ENCODE results near the gene SCGB1D4.
A peak's percentile ranks its signal among the peaks of the same experiment; 100 is the strongest.

The SCGB1D4 gene

GRCh38 chr11:62306227-62306626 is 7.4 kb upstream of the SCGB1D4 start:
- no peak overlapping the region for H3K4me3 ChIP-seq (ENCODE audit: low read depth, low read length)
- DNase-seq (ENCODE audit: low read depth), result no peak

DNA sequence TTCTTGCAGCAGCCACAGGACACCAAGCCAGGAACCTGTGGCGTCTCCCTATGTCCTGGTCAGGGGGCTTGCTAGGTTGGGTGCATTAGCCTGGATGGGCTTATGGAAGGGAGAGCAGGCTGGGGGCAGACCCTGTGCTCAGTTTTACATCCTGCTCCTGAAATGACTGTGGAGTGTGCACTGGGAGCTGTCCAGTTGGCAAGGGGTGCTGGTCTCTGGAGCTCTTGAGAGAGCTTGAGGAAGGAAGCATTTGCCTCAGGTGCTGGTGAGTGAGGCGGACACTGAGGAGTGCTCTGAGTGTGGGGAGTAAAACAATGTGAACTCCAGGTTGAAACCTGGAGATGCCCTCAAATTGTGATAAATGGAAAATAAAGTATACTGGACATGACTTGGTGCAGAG is 3.4 kb downstream of the SCGB1D4 start:
- H3K4me3 ChIP-seq (ENCODE audit: low read depth, low read length), result no peak overlapping the region
- DNase-seq (ENCODE audit: low read depth), result no peak

DNA sequence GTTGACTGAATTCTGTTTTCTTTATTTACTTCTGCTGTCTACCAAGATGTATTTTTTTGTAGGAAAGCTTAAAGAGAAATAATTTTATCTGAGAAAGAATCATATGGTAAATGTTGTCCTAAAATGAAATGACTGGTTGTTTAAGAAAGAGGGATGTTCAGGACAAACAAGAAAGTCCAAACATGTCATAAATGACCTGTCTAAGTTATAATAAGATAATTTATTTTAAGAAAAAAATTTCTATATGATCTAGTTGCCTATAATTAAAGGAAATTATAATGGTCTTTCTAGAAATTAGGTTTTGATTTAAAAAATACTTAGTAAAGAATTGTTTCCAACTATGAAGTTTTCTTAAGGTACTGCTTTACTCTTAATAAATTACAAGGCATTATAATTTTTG is 18.4 kb downstream of the SCGB1D4 start:
- no peak overlapping the region for H3K4me3 ChIP-seq (ENCODE audit: low read depth, low read length)
- no peak for DNase-seq (ENCODE audit: low read depth)

- no peak for DNase-seq (ENCODE audit: low read depth)
- no peak overlapping the region for H3K4me3 ChIP-seq (ENCODE audit: low read depth, low read length)
Measured at GRCh38 chr11:62273789-62274275, 25.0 kb downstream of the SCGB1D4 start.

DNA sequence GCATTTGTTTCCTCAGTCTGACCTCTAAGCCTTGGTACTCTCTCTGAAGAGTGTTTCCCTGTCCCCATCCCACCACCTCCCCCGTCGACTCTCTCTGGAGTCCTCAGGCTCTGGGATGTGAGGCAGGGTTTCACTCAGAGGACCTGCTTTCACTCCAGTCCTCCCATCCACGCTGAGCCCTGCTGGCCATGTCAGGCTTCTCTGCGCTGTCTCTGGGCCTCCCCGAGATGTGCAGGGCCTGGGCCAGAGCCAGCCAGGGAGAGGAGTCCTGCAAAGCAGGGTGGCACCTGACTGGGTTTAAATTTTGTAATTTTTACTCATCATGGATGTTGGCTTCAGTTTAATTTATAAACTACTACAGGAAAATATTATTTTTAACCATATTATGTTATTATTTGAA is 25.6 kb downstream of the SCGB1D4 start:
- no peak for DNase-seq (ENCODE audit: low read depth)
- H3K4me3 ChIP-seq (ENCODE audit: low read depth, low read length), result no peak overlapping the region

GRCh38 chr11:62269654-62270278 is 29.1 kb downstream of the SCGB1D4 start, which contains the start of gene SCGB2A2:
Gene SCGB2A2 (plus strand): TSS chr11:62270158. CDS start chr11:62270217, 59 bp downstream.
- no peak for DNase-seq (ENCODE audit: low read depth)
- H3K4me3 ChIP-seq (ENCODE audit: low read depth, low read length), result no peak within 1 kb of the TSS

- DNase-seq (ENCODE audit: low read depth), result no peak
- H3K4me3 ChIP-seq (ENCODE audit: low read depth, low read length), result no peak overlapping the region
Measured at GRCh38 chr11:62267576-62267975, 31.3 kb downstream of the SCGB1D4 start.

- DNase-seq (ENCODE audit: low read depth), result no peak
- H3K4me3 ChIP-seq (ENCODE audit: low read depth, low read length), result no peak overlapping the region
Measured at GRCh38 chr11:62267050-62267449, 31.8 kb downstream of the SCGB1D4 start.

GRCh38 chr11:62266558-62266957 is 32.3 kb downstream of the SCGB1D4 start:
- no peak for DNase-seq (ENCODE audit: low read depth)
- H3K4me3 ChIP-seq (ENCODE audit: low read depth, low read length), result no peak overlapping the region

- DNase-seq (ENCODE audit: low read depth), result peak; percentile 2
Measured at GRCh38 chr11:62264004-62264403, 34.9 kb downstream of the SCGB1D4 start.

DNA sequence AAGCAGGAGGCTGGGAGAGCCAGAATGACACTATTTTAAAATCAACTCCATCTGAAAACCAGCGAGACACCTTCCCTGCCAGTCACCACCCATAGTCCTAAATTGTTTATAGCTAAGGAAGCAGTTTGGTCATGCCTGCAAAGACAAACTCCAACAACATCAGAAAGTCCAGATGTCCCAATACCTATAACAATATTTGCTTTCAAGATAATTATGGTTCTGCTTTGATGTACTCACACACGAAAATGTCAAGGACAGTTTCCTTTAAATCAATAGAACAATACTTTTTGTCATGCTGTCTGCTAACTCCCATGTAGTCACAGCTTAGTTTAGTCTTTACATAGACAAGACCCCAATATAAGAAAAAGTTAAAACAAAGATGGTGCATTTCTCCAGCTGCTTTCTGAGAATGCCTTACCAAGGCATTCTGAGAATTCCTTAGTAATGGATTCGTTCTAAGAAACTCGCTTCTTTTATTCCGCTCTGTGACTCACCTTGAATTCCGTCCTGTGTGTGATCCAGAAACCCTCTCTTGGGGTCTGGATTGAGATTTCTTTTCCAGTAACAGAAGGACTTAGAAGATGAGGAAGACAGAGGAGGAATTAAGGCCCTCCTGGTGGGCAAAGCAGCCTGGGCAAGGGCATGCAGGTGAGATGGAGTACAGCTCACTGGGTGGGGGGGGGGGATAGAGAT is 38.5 kb downstream of the SCGB1D4 start:
- no peak for DNase-seq (ENCODE audit: low read depth)
- H3K4me3 ChIP-seq (ENCODE audit: low read depth, low read length), result no peak overlapping the region

More at GRCh38 chr11:62264004-62264403, 34.9 kb downstream of the SCGB1D4 start:
- no peak overlapping the region for H3K4me3 ChIP-seq (ENCODE audit: low read depth, low read length)

- no peak for DNase-seq (ENCODE audit: low read depth)
Measured at GRCh38 chr11:62256281-62256680, 42.6 kb downstream of the SCGB1D4 start.

GRCh38 chr11:62253999-62254542 is 44.8 kb downstream of the SCGB1D4 start:
- DNase-seq (ENCODE audit: low read depth), result no peak
- no peak overlapping the region for H3K4me3 ChIP-seq (ENCODE audit: low read depth, low read length)

More at GRCh38 chr11:62256281-62256680, 42.6 kb downstream of the SCGB1D4 start:
- H3K4me3 ChIP-seq (ENCODE audit: low read depth, low read length), result no peak overlapping the region

DNA sequence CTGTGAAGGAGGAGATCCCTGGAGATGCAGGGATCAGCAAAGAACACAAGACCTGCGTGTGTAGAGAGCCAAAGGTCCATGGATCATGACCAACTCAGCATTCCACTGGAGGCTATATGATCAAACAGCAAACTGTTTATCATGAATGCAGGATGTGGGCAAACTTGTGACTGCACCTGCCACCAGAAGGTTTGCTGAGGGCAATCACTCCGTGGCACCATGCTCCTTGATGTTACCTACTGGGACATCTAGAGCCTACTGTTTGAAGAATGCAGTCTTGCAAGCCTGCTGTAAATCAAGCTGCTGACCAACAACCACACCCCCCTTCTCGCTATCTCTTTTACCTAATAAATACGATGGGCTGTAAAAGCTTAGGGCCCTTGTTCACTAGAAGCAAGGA is 47.2 kb downstream of the SCGB1D4 start:
- DNase-seq (ENCODE audit: low read depth), result no peak

More for the DNA sequence above, 47.2 kb downstream of the SCGB1D4 start:
- no peak overlapping the region for H3K4me3 ChIP-seq (ENCODE audit: low read depth, low read length)

Measured in skeletal muscle cell (primary cell).